Activated B cell treated with CpG ODN at 0.5 μM for 24 hours (primary cell): Measurements from ENCODE around the gene PTPRE. TPM values are rescaled to one million over a fixed set of nuclear protein-coding genes. Genes with fewer than 3 reads are reported as not detected.

ENCODE experiments used
- ATAC-seq: fragments of 200-7000 bp; cut with Tn5 transposase; one replicate; pipeline ENCODE4 v1.10.0; 2021; ENCODE audit warnings: low read depth, mild to moderate bottlenecking, moderate library complexity
- CTCF ChIA-PET: fragments of 350-600 bp; sonication (Branson Sonifier 250); formaldehyde crosslinking; loops from one replicate; lab custom pipeline; 2021; ENCODE audit warnings: antibody characterized with exemption; lab: Charles Lee
- POLR2A ChIA-PET: fragments of 350-600 bp; sonication (Branson Sonifier 250); formaldehyde crosslinking; loops from one replicate; lab custom pipeline; 2021; ENCODE audit warnings: antibody characterized with exemption; lab: Charles Lee
- DNase-seq: peaks from one replicate; pipeline ENCODE4 v3.0.0; 2022
- H3K27ac Mint-ChIP-seq: one replicate; pipeline ENCODE4 v1.8.0; 2020; ENCODE audit warnings: mixed read lengths
- H3K27me3 Mint-ChIP-seq: one replicate; pipeline ENCODE4 v1.8.0; 2021; ENCODE audit warnings: mixed read lengths
- H3K36me3 Mint-ChIP-seq: one replicate; pipeline ENCODE4 v1.8.0; 2021; ENCODE audit warnings: low read depth, mixed read lengths
- H3K4me1 Mint-ChIP-seq: one replicate; pipeline ENCODE4 v1.8.0; 2021; ENCODE audit warnings: mixed read lengths
- H3K4me3 Mint-ChIP-seq: one replicate; pipeline ENCODE4 v1.8.0; 2020; ENCODE audit warnings: mild to moderate bottlenecking, mixed read lengths
- H3K9me3 Mint-ChIP-seq: one replicate; pipeline ENCODE4 v1.8.0; 2020; ENCODE audit warnings: mixed read lengths
- intact Hi-C: fragments of 100-400 bp; cut with micrococcal nuclease; formaldehyde crosslinking; loops from one replicate; pipeline ENCODE4 v1.15.1; 2024
- total RNA-seq: library from RNA; stranded (reverse); gene quantifications from 2 replicates; pipeline ENCODE4 v1.2.3, GENCODE V29; 2022
- TF ChIP-seq, protein P1 (sequence below): fragments of 200-600 bp; IDR thresholded peaks from one replicate; pipeline ENCODE4 v1.8.0; 2022; ENCODE audit warnings: antibody characterized with exemption, mild to moderate bottlenecking

PTPRE gene
- total RNA-seq, 1 donor from 2014 or later = 36.8 TPM

DNA sequence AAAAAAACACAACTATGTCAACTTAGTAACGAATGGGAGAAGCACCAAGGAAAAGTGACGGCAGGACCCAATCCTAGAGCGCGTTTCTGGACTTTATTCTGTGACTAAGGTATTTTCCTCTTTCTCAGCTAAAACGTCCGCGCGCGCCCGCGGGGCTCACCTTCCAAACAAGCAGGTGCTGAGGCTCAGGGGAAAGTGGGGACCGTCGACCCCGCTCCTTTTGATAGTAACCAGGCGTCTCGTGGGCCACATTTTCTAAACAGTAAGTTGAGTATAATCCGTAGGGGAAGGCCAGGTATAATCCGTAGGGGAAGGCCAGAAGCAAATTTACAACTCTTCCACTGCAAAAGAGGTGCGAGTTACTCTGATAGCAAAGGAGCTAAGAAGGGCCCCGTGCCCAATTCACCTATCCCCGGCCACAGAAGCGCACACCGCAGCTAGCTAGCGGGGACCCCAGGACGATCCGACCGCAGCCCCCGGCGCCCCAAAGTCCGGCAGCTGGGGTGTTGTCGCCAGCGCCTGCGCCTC, 218.6 kb downstream of the PTPRE start:
- Mint-ChIP-seq H3K9me3 (no peaks in the 10 kb centered on the region), H3K27ac (no peak overlapping the region), H3K4me3 (peak overlapping the region; percentile 86), H3K36me3 (no peaks in the 10 kb centered on the region), H3K27me3 (peaks cover 22% of the 10 kb centered on the region), H3K4me1 (peaks cover 18% of the 10 kb centered on the region)
- ATAC-seq (no peak), DNase-seq (no peak)
- TF ChIP-seq, protein P1, sequence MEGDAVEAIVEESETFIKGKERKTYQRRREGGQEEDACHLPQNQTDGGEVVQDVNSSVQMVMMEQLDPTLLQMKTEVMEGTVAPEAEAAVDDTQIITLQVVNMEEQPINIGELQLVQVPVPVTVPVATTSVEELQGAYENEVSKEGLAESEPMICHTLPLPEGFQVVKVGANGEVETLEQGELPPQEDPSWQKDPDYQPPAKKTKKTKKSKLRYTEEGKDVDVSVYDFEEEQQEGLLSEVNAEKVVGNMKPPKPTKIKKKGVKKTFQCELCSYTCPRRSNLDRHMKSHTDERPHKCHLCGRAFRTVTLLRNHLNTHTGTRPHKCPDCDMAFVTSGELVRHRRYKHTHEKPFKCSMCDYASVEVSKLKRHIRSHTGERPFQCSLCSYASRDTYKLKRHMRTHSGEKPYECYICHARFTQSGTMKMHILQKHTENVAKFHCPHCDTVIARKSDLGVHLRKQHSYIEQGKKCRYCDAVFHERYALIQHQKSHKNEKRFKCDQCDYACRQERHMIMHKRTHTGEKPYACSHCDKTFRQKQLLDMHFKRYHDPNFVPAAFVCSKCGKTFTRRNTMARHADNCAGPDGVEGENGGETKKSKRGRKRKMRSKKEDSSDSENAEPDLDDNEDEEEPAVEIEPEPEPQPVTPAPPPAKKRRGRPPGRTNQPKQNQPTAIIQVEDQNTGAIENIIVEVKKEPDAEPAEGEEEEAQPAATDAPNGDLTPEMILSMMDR = no peak
- CTCF ChIA-PET = interaction anchor here (1.3 to 1.7 kb wide), 2 partner anchors 56 to 86 kb away, joined by 5 to 6 read pairs; no protein-coding TSS in a partner anchor
- POLR2A ChIA-PET = interaction anchor here (3.4 kb wide), 1 partner anchor 21 kb away, joined by 10 read pairs; no protein-coding TSS in a partner anchor
- intact Hi-C loops = loop anchor here (5.0 kb wide), 2 partner anchors 273 to 1342 kb away; partner anchors contain the start of gene MGMT

DNA sequence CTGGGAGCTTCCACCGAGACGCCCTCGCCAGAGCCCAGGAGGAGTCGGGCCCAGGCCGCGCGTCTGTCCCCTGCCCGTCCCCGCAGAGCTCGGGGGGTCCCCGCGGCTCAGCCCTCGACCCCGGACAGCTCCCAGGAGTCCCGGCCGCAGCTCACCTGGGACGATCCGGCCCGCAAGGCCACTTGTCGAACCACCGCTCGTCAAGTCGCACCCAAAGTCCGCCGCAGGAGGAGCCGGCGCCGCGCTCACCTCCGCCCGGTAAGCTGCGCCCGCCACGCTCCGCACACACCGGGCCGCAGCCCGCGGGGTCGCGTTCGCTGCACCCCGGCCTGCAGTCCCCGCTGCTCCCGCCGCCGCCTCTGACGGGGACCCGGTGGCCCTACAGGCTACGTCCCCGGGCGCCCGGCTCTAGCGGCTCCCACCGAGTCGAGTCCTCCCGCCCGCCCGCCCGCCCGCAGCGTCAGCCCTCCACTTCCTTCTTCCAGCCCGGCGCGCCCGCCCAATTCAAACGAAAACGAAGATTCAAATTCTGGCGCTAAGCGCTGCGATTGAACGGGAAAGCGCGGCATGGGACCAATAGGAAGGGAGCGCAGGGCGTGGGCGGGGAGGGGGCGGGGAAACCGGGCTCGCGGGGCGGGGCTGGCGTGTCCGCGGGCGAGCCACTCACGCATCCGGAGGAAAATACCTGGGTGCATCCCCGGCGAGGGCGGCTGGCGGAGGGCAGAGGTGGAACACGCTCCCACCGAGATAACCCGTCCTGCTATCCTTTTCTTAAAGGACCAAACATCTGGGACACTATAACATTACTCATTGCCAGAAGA, 219.3 kb downstream of the PTPRE start, which contains the start of gene MKI67:
MKI67 (minus strand) TSS at position 480 of the 821 bp plus-strand sequence. CDS start 756 bp downstream, outside the sequence.
- intact Hi-C loops = loop anchor here (1.0 to 5.0 kb wide), 4 partner anchors 21 to 1341 kb away; partner anchors contain the start of gene MGMT
- CTCF ChIA-PET = interaction anchor here (1.3 to 1.7 kb wide), 2 partner anchors 57 to 86 kb away, joined by 5 to 6 read pairs; no protein-coding TSS in a partner anchor

DNA sequence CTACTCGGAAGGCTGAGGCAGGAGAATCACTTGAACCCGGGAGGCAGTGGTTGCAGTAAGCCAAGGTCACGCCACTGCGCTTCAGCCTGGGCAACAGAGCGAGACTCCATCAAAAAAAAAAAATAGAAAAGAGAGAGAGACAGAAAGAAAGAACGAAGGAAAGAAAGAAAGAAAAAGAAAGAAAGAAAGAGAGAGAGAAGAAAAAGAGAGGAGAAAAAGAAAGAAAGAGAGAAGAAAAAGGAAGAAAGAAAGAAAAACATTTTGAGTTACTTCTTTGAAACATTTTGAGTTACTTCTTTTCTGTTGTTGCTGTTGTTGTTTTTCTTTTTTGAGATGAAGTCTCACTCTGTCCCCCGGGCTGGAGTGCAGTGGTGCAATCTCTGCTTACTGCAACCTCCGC, 221.7 kb downstream of the PTPRE start:
- Mint-ChIP-seq H3K27ac (no peak overlapping the region), H3K4me3 (no peak overlapping the region)
- CTCF ChIA-PET = no interaction called here

More for the DNA sequence above, 219.3 kb downstream of the PTPRE start, which contains the start of gene MKI67:
- no peaks in the 10 kb centered on the region for H3K9me3 Mint-ChIP-seq
- H3K27me3 Mint-ChIP-seq = peaks cover 22% of the 10 kb centered on the region
- DNase-seq (peak; percentile 68), ATAC-seq (peak; percentile 94)
- peak within 1 kb of the TSS; percentile 87 for H3K27ac Mint-ChIP-seq
- TF ChIP-seq, protein P1 = no peak
- H3K36me3 Mint-ChIP-seq = no peaks in the 10 kb centered on the region
- H3K4me1 Mint-ChIP-seq = peaks cover 18% of the 10 kb centered on the region
- peak within 1 kb of the TSS; percentile 86 for H3K4me3 Mint-ChIP-seq
- POLR2A ChIA-PET = interaction anchor here (0.6 to 3.4 kb wide), 6 partner anchors 21 to 271 kb away, joined by 3 to 10 read pairs (median 4); no protein-coding TSS in a partner anchor

DNA sequence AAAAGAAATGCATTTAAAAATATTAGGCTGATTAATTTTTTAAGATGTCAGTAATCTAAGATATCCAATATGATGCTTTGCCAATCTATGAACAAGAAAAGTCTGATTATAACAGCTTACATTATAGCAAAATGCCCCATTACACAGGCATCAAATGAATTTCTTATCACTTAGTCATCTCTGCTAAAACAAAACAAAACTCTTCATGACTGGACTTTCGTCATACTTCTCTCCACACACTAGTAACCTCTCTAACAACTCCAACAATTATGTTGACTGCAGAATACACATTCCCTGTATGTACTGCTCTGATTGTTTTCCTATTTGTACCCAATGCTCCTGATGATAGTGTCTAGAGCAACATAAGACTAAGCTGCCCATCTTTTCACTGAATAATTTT, 223.1 kb downstream of the PTPRE start:
- Mint-ChIP-seq H3K4me1 (peaks cover 14% of the 10 kb centered on the region), H3K27ac (no peak overlapping the region), H3K4me3 (no peak overlapping the region), H3K27me3 (peaks cover 2% of the 10 kb centered on the region), H3K9me3 (no peaks in the 10 kb centered on the region), H3K36me3 (no peaks in the 10 kb centered on the region)
- intact Hi-C loops = no loop called here
- DNase-seq (no peak), ATAC-seq (no peak)
- ChIA-PET POLR2A (no interaction called here), CTCF (no interaction called here)
- TF ChIP-seq, protein P1 = no peak

More for the DNA sequence above, 221.7 kb downstream of the PTPRE start:
- POLR2A ChIA-PET = no interaction called here
- peaks cover 18% of the 10 kb centered on the region for H3K4me1 Mint-ChIP-seq
- H3K9me3 Mint-ChIP-seq = no peaks in the 10 kb centered on the region
- TF ChIP-seq, protein P1 = no peak
- peaks cover 13% of the 10 kb centered on the region for H3K27me3 Mint-ChIP-seq
- DNase-seq = no peak
- no peaks in the 10 kb centered on the region for H3K36me3 Mint-ChIP-seq
- intact Hi-C loops = loop anchor here (5.0 kb wide), 2 partner anchors 276 to 1339 kb away; partner anchors contain the start of gene MGMT
- ATAC-seq = no peak

Other genes starting within 250 kb of the PTPRE start
- gene FOXI2, start 169.9 kb upstream of the PTPRE start, total RNA-seq = not detected in 2 replicates
- gene CLRN3, start 14.2 kb upstream of the PTPRE start, total RNA-seq = not detected in 2 replicates
- 2.2 and 3.5 TPM in 2 replicates for gene MKI67, start 219.3 kb downstream of the PTPRE start, total RNA-seq